ENCODE results near the gene TMEM178B.
"Not testable (repeated sequence)": the region's sequence is repeated elsewhere in the genome, so short reads cannot be mapped to it uniquely, and the experiment has no call there.

DNA sequence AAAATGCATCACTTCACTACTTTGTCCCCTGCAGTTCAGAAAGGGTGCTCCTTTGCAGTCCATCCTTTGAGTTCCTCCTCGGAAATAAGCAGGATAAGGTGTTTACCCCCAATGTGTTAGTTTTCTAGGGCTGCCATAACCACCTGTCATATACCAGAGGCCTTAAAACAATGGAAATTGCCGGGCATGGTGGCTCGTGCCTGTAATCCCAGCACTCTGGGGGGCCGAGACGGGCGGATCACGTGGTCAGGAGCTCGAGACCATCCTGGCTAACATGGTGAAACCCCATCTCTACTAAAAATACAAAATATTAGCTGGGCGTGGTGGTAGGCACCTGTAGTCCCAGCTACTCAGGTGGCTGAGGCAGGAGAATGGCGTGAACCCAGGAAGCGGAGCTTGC is 330.0 kb downstream of the TMEM178B start:
- TF ChIP-seq MAFK, POLR2A, RFX5 (IDR thresholded peaks at IDR 0.05; ENCODE audit: low read depth, low read length): not testable (repeated sequence)
- TF ChIP-seq, protein P1, sequence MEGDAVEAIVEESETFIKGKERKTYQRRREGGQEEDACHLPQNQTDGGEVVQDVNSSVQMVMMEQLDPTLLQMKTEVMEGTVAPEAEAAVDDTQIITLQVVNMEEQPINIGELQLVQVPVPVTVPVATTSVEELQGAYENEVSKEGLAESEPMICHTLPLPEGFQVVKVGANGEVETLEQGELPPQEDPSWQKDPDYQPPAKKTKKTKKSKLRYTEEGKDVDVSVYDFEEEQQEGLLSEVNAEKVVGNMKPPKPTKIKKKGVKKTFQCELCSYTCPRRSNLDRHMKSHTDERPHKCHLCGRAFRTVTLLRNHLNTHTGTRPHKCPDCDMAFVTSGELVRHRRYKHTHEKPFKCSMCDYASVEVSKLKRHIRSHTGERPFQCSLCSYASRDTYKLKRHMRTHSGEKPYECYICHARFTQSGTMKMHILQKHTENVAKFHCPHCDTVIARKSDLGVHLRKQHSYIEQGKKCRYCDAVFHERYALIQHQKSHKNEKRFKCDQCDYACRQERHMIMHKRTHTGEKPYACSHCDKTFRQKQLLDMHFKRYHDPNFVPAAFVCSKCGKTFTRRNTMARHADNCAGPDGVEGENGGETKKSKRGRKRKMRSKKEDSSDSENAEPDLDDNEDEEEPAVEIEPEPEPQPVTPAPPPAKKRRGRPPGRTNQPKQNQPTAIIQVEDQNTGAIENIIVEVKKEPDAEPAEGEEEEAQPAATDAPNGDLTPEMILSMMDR (conservative IDR thresholded peaks at IDR 0.05; ENCODE audit: low read depth, low read length): not testable (repeated sequence)
- TF ChIP-seq, protein P2, sequence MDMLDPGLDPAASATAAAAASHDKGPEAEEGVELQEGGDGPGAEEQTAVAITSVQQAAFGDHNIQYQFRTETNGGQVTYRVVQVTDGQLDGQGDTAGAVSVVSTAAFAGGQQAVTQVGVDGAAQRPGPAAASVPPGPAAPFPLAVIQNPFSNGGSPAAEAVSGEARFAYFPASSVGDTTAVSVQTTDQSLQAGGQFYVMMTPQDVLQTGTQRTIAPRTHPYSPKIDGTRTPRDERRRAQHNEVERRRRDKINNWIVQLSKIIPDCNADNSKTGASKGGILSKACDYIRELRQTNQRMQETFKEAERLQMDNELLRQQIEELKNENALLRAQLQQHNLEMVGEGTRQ (IDR thresholded peaks at IDR 0.05; ENCODE audit: low read depth, low read length): not testable (repeated sequence)

All from IMR-90 (cell line).